SK-N-SH (cell line): ENCODE measurements around the gene FAAP20. TPM values are rescaled to one million over a fixed set of nuclear protein-coding genes. Genes with fewer than 3 reads are reported as not detected.

Source experiments
- CTCF ChIA-PET: fragments of 300-600, 350-600 bp; formaldehyde crosslinking; extraction: SDS; loops from one replicate; lab custom pipeline; 2021; lab: Yijun Ruan, JAX
- POLR2A ChIA-PET: fragments of 350-600 bp; sonication (Branson Sonifier 250); formaldehyde crosslinking; extraction: SDS; loops from one replicate; lab custom pipeline; 2020; ENCODE audit warnings: antibody characterized with exemption, inconsistent platforms; lab: Yijun Ruan, JAX
- DNase-seq: peaks from one replicate; pipeline ENCODE4 v3.0.0; 2012
- H2AFZ ChIP-seq: fragments of 200-600 bp; sonication (generic); 2 replicates; pipeline ENCODE4 v1.8.1; 2016; ENCODE audit warnings: antibody characterized with exemption, mild to moderate bottlenecking, low read depth
- H3F3A ChIP-seq: fragments of 200-600 bp; sonication (generic); replicated peaks from 2 replicates; pipeline ENCODE3; 2016; ENCODE audit warnings: antibody characterized with exemption, mild to moderate bottlenecking; ENCODE audit not compliant: insufficient read depth
- H3K27ac ChIP-seq, 2 experiments: fragments of 200-500 bp in 1 of 2; fragments of 200-600 bp in 1 of 2; sonication (Bioruptor generic) in 1 of 2; sonication (generic), shearing (Covaris generic) in 1 of 2; 2 replicates each; pipeline versions ENCODE4 v1.5.1 to v1.6.1; 2014 to 2016; ENCODE audit warnings: low read depth in 2 of 2, inconsistent platforms in 1 of 2, low read length in 1 of 2, mild to moderate bottlenecking in 1 of 2, mixed read lengths in 1 of 2
- H3K27me3 ChIP-seq: fragments of 200-600 bp; sonication (generic), shearing (Covaris generic); 2 replicates; pipeline ENCODE4 v1.6.1; 2016; ENCODE audit warnings: mixed run types; ENCODE audit not compliant: insufficient read depth
- H3K36me3 ChIP-seq, 2 experiments: fragments of 200-500 bp in 1 of 2; fragments of 200-600 bp in 1 of 2; sonication (Bioruptor generic) in 1 of 2; sonication (generic) in 1 of 2; replicated peaks in 1 of 2; 2 replicates each; pipeline versions ENCODE3 to v1.5.1; 2014 to 2016; ENCODE audit warnings: low read length in 1 of 2, mild to moderate bottlenecking in 1 of 2; ENCODE audit not compliant: insufficient read depth in 2 of 2, control insufficient read depth in 1 of 2
- H3K4me1 ChIP-seq, 2 experiments: fragments of 200-500 bp in 1 of 2; fragments of 200-600 bp in 1 of 2; sonication (Bioruptor generic) in 1 of 2; sonication (generic), shearing (Covaris generic) in 1 of 2; 2 replicates each; pipeline versions ENCODE4 v1.5.1 to v1.6.1; 2014 to 2016; ENCODE audit warnings: low read depth in 1 of 2, low read length in 1 of 2, mixed run types in 1 of 2; ENCODE audit not compliant: insufficient read depth in 2 of 2, control insufficient read depth in 1 of 2
- H3K4me2 ChIP-seq: fragments of 200-600 bp; sonication (generic), shearing (Covaris generic); 2 replicates; pipeline ENCODE4 v1.6.1; 2017; ENCODE audit warnings: mixed run types
- H3K4me3 ChIP-seq, 2 experiments: fragments of 200-500 bp in 1 of 2; fragments of 200-600 bp in 1 of 2; sonication (Bioruptor generic) in 1 of 2; sonication (generic), shearing (Covaris generic) in 1 of 2; 2 replicates each; pipeline versions ENCODE4 v1.5.1 to v1.8.1; 2014 to 2016; ENCODE audit warnings: low read depth in 2 of 2, inconsistent platforms in 1 of 2, low read length in 1 of 2, mild to moderate bottlenecking in 1 of 2, mixed read lengths in 1 of 2, moderate library complexity in 1 of 2
- H3K79me2 ChIP-seq: fragments of 200-600 bp; sonication (generic); 2 replicates; pipeline ENCODE4 v1.8.1; 2017; ENCODE audit warnings: mild to moderate bottlenecking; ENCODE audit not compliant: insufficient read depth
- H3K9ac ChIP-seq: fragments of 200-600 bp; sonication (generic); 2 replicates; pipeline ENCODE4 v1.6.1; 2017; ENCODE audit warnings: mixed run types
- H3K9me2 ChIP-seq: fragments of 200-600 bp; sonication (generic); 2 replicates; pipeline ENCODE4 v1.6.1; 2017; ENCODE audit warnings: mixed run types
- H3K9me3 ChIP-seq: fragments of 200-600 bp; sonication (generic); 2 replicates; pipeline ENCODE4 v1.6.1; 2017; ENCODE audit warnings: mixed run types, mild to moderate bottlenecking, moderate library complexity
- H4K20me1 ChIP-seq: fragments of 200-600 bp; sonication (generic); 2 replicates; pipeline ENCODE4 v1.6.1; 2017; ENCODE audit warnings: mild to moderate bottlenecking, mixed run types; ENCODE audit not compliant: insufficient read depth
- CHD2 ChIP-seq: fragments of 150-350 bp; IDR thresholded peaks from 2 replicates; pipeline ENCODE4 v1.6.1; 2018; ENCODE audit warnings: low read length; ENCODE audit not compliant: partially characterized antibody
- CTCF ChIP-seq: fragments of 200-600 bp; sonication (generic); IDR thresholded peaks from 2 replicates; pipeline ENCODE4 v1.6.1; 2017; ENCODE audit warnings: antibody characterized with exemption, mild to moderate bottlenecking, moderate library complexity
- EZH2phosphoT487 ChIP-seq: fragments of 200-600 bp; sonication (generic); IDR thresholded peaks from 2 replicates; pipeline ENCODE4 v1.6.1; 2017; ENCODE audit warnings: low read depth, mixed run types, mild to moderate bottlenecking, antibody characterized with exemption, moderate library complexity, borderline replicate concordance
- FOSL2 ChIP-seq: IDR thresholded peaks from 2 replicates; pipeline ENCODE4 v1.4.0; 2012; ENCODE audit warnings: low read depth, mild to moderate bottlenecking, moderate library complexity, borderline replicate concordance
- GABPA ChIP-seq: IDR thresholded peaks from 2 replicates; pipeline ENCODE4 v1.4.0; 2012; ENCODE audit warnings: low read depth, mild to moderate bottlenecking
- IRF3 ChIP-seq: fragments of 150-350 bp; IDR thresholded peaks from 2 replicates; pipeline ENCODE4 v1.6.1; 2016; ENCODE audit warnings: mild to moderate bottlenecking, low read depth, low read length
- MEF2A ChIP-seq: IDR thresholded peaks from 2 replicates; pipeline ENCODE4 v1.4.0; 2012; ENCODE audit warnings: low read depth, borderline replicate concordance
- MXI1 ChIP-seq: IDR thresholded peaks from 2 replicates; pipeline ENCODE4 v1.6.1; 2012; ENCODE audit warnings: mild to moderate bottlenecking, low read depth, low read length, improper control_type of control experiment
- NFIC ChIP-seq: IDR thresholded peaks from 2 replicates; pipeline ENCODE4 v1.4.0; 2012; ENCODE audit warnings: borderline replicate concordance
- NRF1 ChIP-seq: IDR thresholded peaks from 2 replicates; pipeline ENCODE4 v1.6.1; 2012; ENCODE audit warnings: low read depth, mild to moderate bottlenecking, low read length
- RAD21 ChIP-seq: IDR thresholded peaks from 2 replicates; pipeline ENCODE4 v1.6.1; 2012; ENCODE audit warnings: mild to moderate bottlenecking, low read length
- RCOR1 ChIP-seq: fragments of 150-350 bp; IDR thresholded peaks from 2 replicates; pipeline ENCODE4 v1.6.1; 2017; ENCODE audit warnings: antibody characterized with exemption, low read length
- SIN3A ChIP-seq: IDR thresholded peaks from 2 replicates; pipeline ENCODE4 v1.6.1; 2012; ENCODE audit warnings: low read depth, mild to moderate bottlenecking, low read length, moderate library complexity, borderline replicate concordance
- TCF12 ChIP-seq: IDR thresholded peaks from 2 replicates; pipeline ENCODE4 v1.4.0; 2012
- USF1 ChIP-seq: IDR thresholded peaks from 2 replicates; pipeline ENCODE4 v1.4.0; 2012; ENCODE audit warnings: low read depth, borderline replicate concordance
- USF2 ChIP-seq: fragments of 150-350 bp; IDR thresholded peaks from 2 replicates; pipeline ENCODE4 v1.6.1; 2017; ENCODE audit warnings: antibody characterized with exemption, low read length, low read depth, borderline replicate concordance
- ZBTB33 ChIP-seq: IDR thresholded peaks from 2 replicates; pipeline ENCODE4 v1.4.0; 2012; ENCODE audit warnings: low read depth, borderline replicate concordance
- WGBS: methylation state at CpG from one replicate; pipeline ENCODE4 v1.1.6; 2017; ENCODE audit warnings: low lambda C conversion rate; 5-methylcytosine and 5-hydroxymethylcytosine counted together
- polyA plus RNA-seq, 3 experiments: library from polyadenylated mRNA; depleted of rRNA; stranded (reverse); fragments of >200 nt; gene quantifications; 2 replicates each; pipeline ENCODE4 v1.2.3, GENCODE V29; 2012

The FAAP20 gene
- polyA plus RNA-seq, 1 of the 3 experiments (the other 2 are of a cell fraction), result 58.3 TPM

- DNase-seq, result no peak
- Histone ChIP-seq H3K79me2 (peaks cover 32% of the 10 kb centered on the region; the same call in 1 of the 2 replicates), H4K20me1 (no peaks in the 10 kb centered on the region), H3K27me3 (no peaks in the 10 kb centered on the region), H3K4me3 (no peak overlapping the region), H3K9me2 (no peaks in the 10 kb centered on the region), H3F3A (peaks cover 4% of the 10 kb centered on the region), H3K4me2 (no peak overlapping the region), H3K27ac (peak overlapping the region in 1 of 2 experiments; percentile 18; a peak in 1 of 4 replicates), H2AFZ (no peak overlapping the region), H3K9me3 (no peaks in the 10 kb centered on the region), H3K4me1 (peaks cover 0 to 29% of the 10 kb centered on the region in 2 experiments; a peak in 1 of 4 replicates), H3K36me3 (peaks cover 0 to 32% of the 10 kb centered on the region in 2 experiments), H3K9ac (no peak overlapping the region)
- POLR2A ChIA-PET, result no interaction called here
- CTCF ChIA-PET, result interaction anchor here (0.8 to 7.2 kb wide), 3 partner anchors 13 to 143 kb away, joined by 3 to 53 read pairs (median 3); no protein-coding TSS in a partner anchor
- WGBS, result 100% methylated on average over 2 of the region's 13 CpGs
- TF ChIP-seq IRF3 (no peak), NFIC (no peak), MXI1 (no peak), USF2 (no peak), EZH2phosphoT487 (no peak), SIN3A (no peak), RCOR1 (no peak), FOSL2 (no peak), TCF12 (no peak), MEF2A (no peak), CHD2 (no peak)
These were observed 7.0 kb downstream of the FAAP20 start for GRCh38 chr1:2187619-2188018.

- no peaks in the 10 kb centered on the region for H4K20me1 ChIP-seq
- POLR2A ChIA-PET, result no interaction called here
- H3K4me3 ChIP-seq, result no peak overlapping the region
- H3K36me3 ChIP-seq, result peaks cover 0 to 32% of the 10 kb centered on the region in 2 experiments
- H3K27me3 ChIP-seq, result no peaks in the 10 kb centered on the region
- peaks cover 4% of the 10 kb centered on the region for H3F3A ChIP-seq
- TF ChIP-seq NRF1, result no peak
- TF ChIP-seq MXI1, result no peak
- TF ChIP-seq RAD21, result no peak
- no peak for TF ChIP-seq ZBTB33
- TF ChIP-seq USF1, result no peak
- TF ChIP-seq MEF2A, result no peak
- no peak for TF ChIP-seq CTCF
- no peak for TF ChIP-seq GABPA
- no peak for TF ChIP-seq NFIC
- H2AFZ ChIP-seq, result no peak overlapping the region
- H3K9me3 ChIP-seq, result no peaks in the 10 kb centered on the region
- no peak overlapping the region for H3K27ac ChIP-seq
- H3K9me2 ChIP-seq, result no peaks in the 10 kb centered on the region
- CTCF ChIA-PET, result interaction anchor here (1.4 to 7.2 kb wide), 2 partner anchors 9 to 12 kb away, joined by 5 to 53 read pairs; no protein-coding TSS in a partner anchor
- H3K4me1 ChIP-seq, result peaks cover 0 to 23% of the 10 kb centered on the region in 2 experiments; a peak in 1 of 4 replicates
- no peak overlapping the region for H3K9ac ChIP-seq
- peaks cover 26% of the 10 kb centered on the region; the same call in 1 of the 2 replicates for H3K79me2 ChIP-seq
- no peak overlapping the region for H3K4me2 ChIP-seq
- DNase-seq, result no peak
- WGBS, result 89% methylated on average over 9 of the region's 9 CpGs
These were observed 7.7 kb downstream of the FAAP20 start for GRCh38 chr1:2186901-2187300.
